Gastroesophageal sphincter (tissue), 4 donors: ENCODE data around the gene CELA1. TPM values are rescaled to one million over a fixed set of nuclear protein-coding genes. Genes with fewer than 3 reads are reported as not detected.

Source experiments
- ATAC-seq: fragments of 150-250 bp; one replicate; pipeline ENCODE4 v1.9.1; 2016; ENCODE audit warnings: mild to moderate bottlenecking, moderate library complexity
- H3K27ac ChIP-seq, 4 donors: fragments of 200-600 bp; sonication (generic) in 3 of 4; 1 replicate in 3 of 4; 2 replicates in 1 of 4; pipeline ENCODE4 v1.5.1; 2016 to 2019
- H3K27me3 ChIP-seq: fragments of 200-600 bp; sonication (generic); one replicate; pipeline ENCODE4 v1.5.1; 2019
- H3K36me3 ChIP-seq, 2 donors: fragments of 200-600 bp; sonication (generic); one replicate each; pipeline ENCODE4 v1.5.1; 2019; ENCODE audit warnings: control low read depth in 1 of 2
- H3K4me1 ChIP-seq, 3 donors: fragments of 200-600 bp; sonication (generic); 1 replicate in 2 of 3; 2 replicates in 1 of 3; pipeline ENCODE4 v1.5.1; 2016 to 2019; ENCODE audit warnings: control low read depth in 2 of 3
- H3K4me3 ChIP-seq, 2 donors: fragments of 200-600 bp; sonication (generic); one replicate each; pipeline ENCODE4 v1.5.1; 2019; ENCODE audit warnings: mild to moderate bottlenecking in 1 of 2, moderate library complexity in 1 of 2
- H3K9me3 ChIP-seq, 3 donors: fragments of 200-600 bp; sonication (generic); one replicate each; pipeline ENCODE4 v1.5.1; 2017 to 2019; ENCODE audit warnings: control low read depth in 2 of 3
- CTCF ChIP-seq, 4 experiments: fragments of 200-600 bp in 2 of 4; fragments of 450-650 bp in 2 of 4; sonication (generic) in 1 of 4; IDR thresholded peaks; one replicate each; pipeline ENCODE4 v1.5.1; 2017 to 2019; ENCODE audit warnings: antibody characterized with exemption in 4 of 4, mild to moderate bottlenecking in 2 of 4, moderate library complexity in 2 of 4
- EP300 ChIP-seq: sonication (generic); formaldehyde crosslinking; IDR thresholded peaks from one replicate; pipeline ENCODE4 v1.6.1; 2017; ENCODE audit warnings: antibody characterized with exemption, mild to moderate bottlenecking
- POLR2A ChIP-seq, 2 donors: fragments of 450-650 bp; IDR thresholded peaks; one replicate each; pipeline ENCODE4 v1.6.1; 2017; ENCODE audit warnings: antibody characterized with exemption in 2 of 2, mild to moderate bottlenecking in 2 of 2, moderate library complexity in 1 of 2
- POLR2AphosphoS5 ChIP-seq: sonication (generic); formaldehyde crosslinking; IDR thresholded peaks from one replicate; pipeline ENCODE4 v1.6.1; 2017; ENCODE audit warnings: antibody characterized with exemption
- WGBS, 2 donors: methylation state at CpG; one replicate each; pipeline ENCODE4 v1.1.5; 2018; ENCODE audit warnings: low coverage in 1 of 2; 5-methylcytosine and 5-hydroxymethylcytosine counted together
- total RNA-seq, 4 donors: library from RNA; depleted of rRNA; stranded (reverse); fragments of >200 nt; gene quantifications; one replicate each; pipeline ENCODE4 v1.1.0, GENCODE V29; 2016

Gene CELA1
- total RNA-seq, 4 donors from 2014 or later: not detected

- H3K9me3 ChIP-seq: no peaks in the 10 kb centered on the region
- 57% methylated on average over 3 of the region's 10 CpGs; no CpG with 5 or more reads in 1 of the 2 donors for WGBS, 2 donors
- ATAC-seq: no peak
- H3K27ac ChIP-seq: no peak overlapping the region
- peaks cover 5% of the 10 kb centered on the region for H3K27me3 ChIP-seq
- no peaks in the 10 kb centered on the region for H3K36me3 ChIP-seq
- no peaks in the 10 kb centered on the region for H3K4me1 ChIP-seq
- TF ChIP-seq CTCF (IDR thresholded peaks at IDR 0.05): no peak
- no peak for TF ChIP-seq EP300
- TF ChIP-seq POLR2A (IDR thresholded peaks at IDR 0.05): no peak
- no peak for TF ChIP-seq POLR2AphosphoS5
- no peak overlapping the region for H3K4me3 ChIP-seq
Observed at GRCh38 chr12:51357374-51358047, 11.0 kb upstream of the CELA1 start.

GRCh38 chr12:51351913-51352532 lies 5.5 kb upstream of the CELA1 start:
- H3K36me3 ChIP-seq: no peaks in the 10 kb centered on the region
- WGBS, 2 donors: 36 to 61% methylated on average over 5 to 9 of the region's 11 CpGs
- H3K27me3 ChIP-seq: no peaks in the 10 kb centered on the region
- no peak overlapping the region for H3K4me3 ChIP-seq
- H3K27ac ChIP-seq: no peak overlapping the region
- no peaks in the 10 kb centered on the region for H3K9me3 ChIP-seq
- TF ChIP-seq POLR2AphosphoS5 (no peak), EP300 (no peak), CTCF (IDR thresholded peaks at IDR 0.05) (peak in 2 of 4 experiments; percentile 17 to 44), POLR2A (IDR thresholded peaks at IDR 0.05) (no peak)
- no peaks in the 10 kb centered on the region for H3K4me1 ChIP-seq
- no peak for ATAC-seq

GRCh38 chr12:51349026-51349425 lies 2.5 kb upstream of the CELA1 start:
- Histone ChIP-seq H3K4me3 (no peak overlapping the region), H3K36me3 (no peaks in the 10 kb centered on the region), H3K9me3 (no peaks in the 10 kb centered on the region), H3K4me1 (no peaks in the 10 kb centered on the region), H3K27ac (no peak overlapping the region), H3K27me3 (no peaks in the 10 kb centered on the region)
- ATAC-seq: no peak
- no peak for TF ChIP-seq EP300
- TF ChIP-seq POLR2A (IDR thresholded peaks at IDR 0.05): no peak
- no peak for TF ChIP-seq CTCF (IDR thresholded peaks at IDR 0.05)
- WGBS, 2 donors: 82 to 100% methylated on average over 1 to 5 of the region's 5 CpGs

GRCh38 chr12:51348116-51348515 lies 1.6 kb upstream of the CELA1 start:
- Histone ChIP-seq H3K4me1 (no peaks in the 10 kb centered on the region), H3K9me3 (no peaks in the 10 kb centered on the region), H3K36me3 (no peaks in the 10 kb centered on the region), H3K27me3 (no peaks in the 10 kb centered on the region), H3K27ac (no peak overlapping the region), H3K4me3 (no peak overlapping the region)
- no peak for ATAC-seq
- TF ChIP-seq CTCF (IDR thresholded peaks at IDR 0.05) (no peak), EP300 (no peak)
- WGBS, 2 donors: 83 to 100% methylated on average over 1 of the region's 4 CpGs

GRCh38 chr12:51345681-51346080 lies 798 bp downstream of the CELA1 start:
- no peak for ATAC-seq
- WGBS, 2 donors: 60 to 78% methylated on average over 3 to 5 of the region's 7 CpGs
- H3K4me1 ChIP-seq: peaks cover 0 to 4% (median 3%) of the 10 kb centered on the region in 3 donors
- TF ChIP-seq POLR2A (IDR thresholded peaks at IDR 0.05): no peak
- no peak for TF ChIP-seq POLR2AphosphoS5
- no peak for TF ChIP-seq CTCF (IDR thresholded peaks at IDR 0.05)
- TF ChIP-seq EP300: no peak
- no peaks in the 10 kb centered on the region for H3K36me3 ChIP-seq
- no peaks in the 10 kb centered on the region for H3K27me3 ChIP-seq
- H3K27ac ChIP-seq: no peak overlapping the region
- no peaks in the 10 kb centered on the region for H3K9me3 ChIP-seq
- H3K4me3 ChIP-seq: no peak overlapping the region
